ENCODE results near the gene TMEM150C. TPM values are rescaled to one million over a fixed set of nuclear protein-coding genes. Genes with fewer than 3 reads are reported as not detected.

The TMEM150C gene
- total RNA-seq, 2 experiments from 2014 or later, result not detected

GRCh38 chr4:82436130-82436529 is 125.7 kb downstream of the TMEM150C start:
- Mint-ChIP-seq H3K27ac (no peak overlapping the region), H3K4me1 (peaks cover 58% of the 10 kb centered on the region), H3K9me3 (ENCODE audit: low read depth) (no peaks in the 10 kb centered on the region), H3K36me3 (peaks cover 51% of the 10 kb centered on the region), H3K27me3 (no peaks in the 10 kb centered on the region), H3K4me3 (no peak overlapping the region)
- CTCF ChIA-PET, result no interaction called here
- ATAC-seq, result no peak
- DNase-seq, result no peak

GRCh38 chr4:82434949-82435348 is 126.8 kb downstream of the TMEM150C start:
- DNase-seq, result no peak
- Mint-ChIP-seq H3K4me3 (no peak overlapping the region), H3K36me3 (peaks cover 48% of the 10 kb centered on the region), H3K27me3 (no peaks in the 10 kb centered on the region), H3K4me1 (peaks cover 57% of the 10 kb centered on the region), H3K27ac (no peak overlapping the region), H3K9me3 (ENCODE audit: low read depth) (no peaks in the 10 kb centered on the region)
- CTCF ChIA-PET, result no interaction called here
- ATAC-seq, result no peak

- H3K27ac Mint-ChIP-seq, result peak overlapping the region; percentile 22
- CTCF ChIA-PET, result no interaction called here
- H3K9me3 Mint-ChIP-seq (ENCODE audit: low read depth), result no peaks in the 10 kb centered on the region
- no peaks in the 10 kb centered on the region for H3K27me3 Mint-ChIP-seq
- peaks cover 49% of the 10 kb centered on the region for H3K36me3 Mint-ChIP-seq
- no peak for DNase-seq
- H3K4me1 Mint-ChIP-seq, result peaks cover 53% of the 10 kb centered on the region
- no peak overlapping the region for H3K4me3 Mint-ChIP-seq
- no peak for ATAC-seq
These were observed 128.0 kb downstream of the TMEM150C start for GRCh38 chr4:82433791-82434190.

Other genes starting within 250 kb of the TMEM150C start
- gene HNRNPD, start 188.0 kb downstream of the TMEM150C start, total RNA-seq, result 100 to 1,000 TPM; 385 to 421 TPM
- gene HNRNPDL, start 131.5 kb downstream of the TMEM150C start, total RNA-seq, result 100 to 1,000 TPM; 317 to 343 TPM
- gene ENOPH1, start 131.4 kb downstream of the TMEM150C start, total RNA-seq, result 10 to 100 TPM; 40.6 to 46.6 TPM
- 1 to 10 TPM; 6.4 to 8.2 TPM for gene SCD5, start 236.8 kb upstream of the TMEM150C start, total RNA-seq

Measured in activated CD8-positive, alpha-beta memory T cell treated with anti-CD3 and anti-CD28 coated beads, Interleukin-2, amount 10 ng/mL, durations not matched to agents 7 days and 5 days (primary cell).